HEK293T (cell line): ENCODE results near the gene IAH1.

ENCODE experiments used
- ARNT ChIP-seq: fragments of 450-650 bp; IDR thresholded peaks from 2 replicates; pipeline ENCODE4 v1.6.1; 2017; ENCODE audit warnings: mild to moderate bottlenecking
- ELF4 ChIP-seq: fragments of 450-650 bp; IDR thresholded peaks from 2 replicates; pipeline ENCODE4 v1.6.1; 2017; ENCODE audit warnings: antibody characterized with exemption
- FOXA1 ChIP-seq: fragments of 450-650 bp; IDR thresholded peaks from 2 replicates; pipeline ENCODE4 v1.6.1; 2016; ENCODE audit warnings: mild to moderate bottlenecking
- FOXK2 ChIP-seq: fragments of 450-650 bp; IDR thresholded peaks from 2 replicates; pipeline ENCODE4 v1.6.1; 2016; ENCODE audit warnings: mild to moderate bottlenecking
- FOXM1 ChIP-seq: fragments of 450-650 bp; IDR thresholded peaks from 2 replicates; pipeline ENCODE4 v1.6.1; 2017; ENCODE audit warnings: mild to moderate bottlenecking, borderline replicate concordance
- HDGF ChIP-seq: fragments of 450-650 bp; IDR thresholded peaks from 2 replicates; pipeline ENCODE4 v1.6.1; 2017; ENCODE audit warnings: antibody characterized with exemption, borderline replicate concordance
- SP1 ChIP-seq: fragments of 450-650 bp; IDR thresholded peaks from 2 replicates; pipeline ENCODE4 v1.6.1; 2017

- TF ChIP-seq FOXK2 (no peak), FOXA1 (no peak), SP1 (no peak), FOXM1 (no peak), ELF4 (no peak), HDGF (no peak), ARNT (no peak)
These were observed 22.7 kb downstream of the IAH1 start for GRCh38 chr2:9497017-9497416.
